ENCODE results near the gene MAP6D1. TPM values are rescaled to one million over a fixed set of nuclear protein-coding genes. Genes with fewer than 3 reads are reported as not detected.

The MAP6D1 gene
- total and polyA plus RNA-seq, 9 of the 15 experiments (the other 6 are each of a cell fraction or from before 2014, with no cell fraction given): 0.16 to 1.5 (median 0.44) TPM; not detected in 3

DNA sequence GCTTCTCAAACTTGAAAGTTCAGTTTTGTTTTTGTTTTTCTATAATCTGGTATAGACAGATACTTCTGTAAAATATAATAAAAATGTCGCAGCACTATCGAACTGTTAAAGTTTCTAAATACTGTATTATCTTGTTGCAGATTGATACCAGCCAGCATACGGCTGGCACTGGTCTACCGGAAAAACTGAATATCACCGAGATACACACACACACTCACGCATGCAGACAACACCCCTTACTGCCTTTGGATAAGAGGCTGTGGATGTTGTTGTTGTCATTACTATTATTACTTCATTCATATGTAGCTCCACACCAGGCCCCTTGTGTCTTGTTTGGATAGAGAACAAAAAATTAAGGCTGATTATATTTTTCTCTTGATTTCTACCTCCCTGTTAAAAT is 32.4 kb downstream of the MAP6D1 start:
- POLR2A ChIA-PET: interaction anchor here (1.0 kb wide), 1 partner anchor 10 kb away, joined by 3 read pairs; no protein-coding TSS in a partner anchor
- CTCF ChIA-PET (ENCODE audit: low intra/inter-chr PET ratio): no interaction called here
- Histone ChIP-seq H3K9ac (ENCODE audit: insufficient read depth in 1 of 2, low read depth in 2 of 2, low read length in 2 of 2) (no peak overlapping the region), H2AFZ (ENCODE audit: low read depth, low read length) (no peak overlapping the region), H3K4me3 (no peak overlapping the region), H3K27me3 (ENCODE audit: control insufficient read depth in 2 of 2, insufficient read depth in 2 of 2, low read length in 2 of 2) (no peaks in the 10 kb centered on the region), H3K4me1 (replicated peaks in 1 of 2; ENCODE audit: control insufficient read depth in 2 of 2, insufficient read depth in 2 of 2, low read length in 2 of 2) (peaks cover 0 to 6% of the 10 kb centered on the region in 2 experiments; a peak in 3 of 5 replicates), H3K27ac (ENCODE audit: extremely low read depth, low read depth, low read length) (no peak overlapping the region), H3K9me1 (ENCODE audit: control insufficient read depth, insufficient read depth, low read length) (no peaks in the 10 kb centered on the region), H3K79me2 (ENCODE audit: control insufficient read depth, insufficient read depth, low read length) (no peaks in the 10 kb centered on the region), H3K9me3 (replicated peaks; ENCODE audit: control insufficient read depth, insufficient read depth, low read depth, low read length) (no peaks in the 10 kb centered on the region), H3K4me2 (ENCODE audit: insufficient read depth, low read length) (no peak overlapping the region), H3K36me3 (ENCODE audit: control insufficient read depth, insufficient read depth, low read length) (peaks cover 55% of the 10 kb centered on the region; the same call in 2 of the 3 replicates), H4K20me1 (replicated peaks; ENCODE audit: control insufficient read depth, insufficient read depth, low read length) (no peaks in the 10 kb centered on the region)
- in situ Hi-C loops (cut with MboI) (no loop called here), intact Hi-C loops (cut with micrococcal nuclease) (no loop called here)
- ATAC-seq (no peak), FAIRE-seq (no peak), DNase-seq (ENCODE audit: extremely low read depth in 1 of 4, low spot score in 3 of 4) (no peak)
- WGBS (ENCODE audit: insufficient coverage, low coverage, missing lambda C conversion rate): 95% methylated on average over 6 of the region's 6 CpGs
- BruUV-seq (replicated peaks): no TSS peak
- TF ChIP-seq CBFB (CRISPR knock-in tag; IDR thresholded peaks at IDR 0.05) (no peak), ZNF717 (CRISPR knock-in tag; IDR thresholded peaks at IDR 0.05) (no peak), NFIX (CRISPR knock-in tag; IDR thresholded peaks at IDR 0.05; ENCODE audit: low read depth) (no peak)
- TF ChIP-seq, protein P1, sequence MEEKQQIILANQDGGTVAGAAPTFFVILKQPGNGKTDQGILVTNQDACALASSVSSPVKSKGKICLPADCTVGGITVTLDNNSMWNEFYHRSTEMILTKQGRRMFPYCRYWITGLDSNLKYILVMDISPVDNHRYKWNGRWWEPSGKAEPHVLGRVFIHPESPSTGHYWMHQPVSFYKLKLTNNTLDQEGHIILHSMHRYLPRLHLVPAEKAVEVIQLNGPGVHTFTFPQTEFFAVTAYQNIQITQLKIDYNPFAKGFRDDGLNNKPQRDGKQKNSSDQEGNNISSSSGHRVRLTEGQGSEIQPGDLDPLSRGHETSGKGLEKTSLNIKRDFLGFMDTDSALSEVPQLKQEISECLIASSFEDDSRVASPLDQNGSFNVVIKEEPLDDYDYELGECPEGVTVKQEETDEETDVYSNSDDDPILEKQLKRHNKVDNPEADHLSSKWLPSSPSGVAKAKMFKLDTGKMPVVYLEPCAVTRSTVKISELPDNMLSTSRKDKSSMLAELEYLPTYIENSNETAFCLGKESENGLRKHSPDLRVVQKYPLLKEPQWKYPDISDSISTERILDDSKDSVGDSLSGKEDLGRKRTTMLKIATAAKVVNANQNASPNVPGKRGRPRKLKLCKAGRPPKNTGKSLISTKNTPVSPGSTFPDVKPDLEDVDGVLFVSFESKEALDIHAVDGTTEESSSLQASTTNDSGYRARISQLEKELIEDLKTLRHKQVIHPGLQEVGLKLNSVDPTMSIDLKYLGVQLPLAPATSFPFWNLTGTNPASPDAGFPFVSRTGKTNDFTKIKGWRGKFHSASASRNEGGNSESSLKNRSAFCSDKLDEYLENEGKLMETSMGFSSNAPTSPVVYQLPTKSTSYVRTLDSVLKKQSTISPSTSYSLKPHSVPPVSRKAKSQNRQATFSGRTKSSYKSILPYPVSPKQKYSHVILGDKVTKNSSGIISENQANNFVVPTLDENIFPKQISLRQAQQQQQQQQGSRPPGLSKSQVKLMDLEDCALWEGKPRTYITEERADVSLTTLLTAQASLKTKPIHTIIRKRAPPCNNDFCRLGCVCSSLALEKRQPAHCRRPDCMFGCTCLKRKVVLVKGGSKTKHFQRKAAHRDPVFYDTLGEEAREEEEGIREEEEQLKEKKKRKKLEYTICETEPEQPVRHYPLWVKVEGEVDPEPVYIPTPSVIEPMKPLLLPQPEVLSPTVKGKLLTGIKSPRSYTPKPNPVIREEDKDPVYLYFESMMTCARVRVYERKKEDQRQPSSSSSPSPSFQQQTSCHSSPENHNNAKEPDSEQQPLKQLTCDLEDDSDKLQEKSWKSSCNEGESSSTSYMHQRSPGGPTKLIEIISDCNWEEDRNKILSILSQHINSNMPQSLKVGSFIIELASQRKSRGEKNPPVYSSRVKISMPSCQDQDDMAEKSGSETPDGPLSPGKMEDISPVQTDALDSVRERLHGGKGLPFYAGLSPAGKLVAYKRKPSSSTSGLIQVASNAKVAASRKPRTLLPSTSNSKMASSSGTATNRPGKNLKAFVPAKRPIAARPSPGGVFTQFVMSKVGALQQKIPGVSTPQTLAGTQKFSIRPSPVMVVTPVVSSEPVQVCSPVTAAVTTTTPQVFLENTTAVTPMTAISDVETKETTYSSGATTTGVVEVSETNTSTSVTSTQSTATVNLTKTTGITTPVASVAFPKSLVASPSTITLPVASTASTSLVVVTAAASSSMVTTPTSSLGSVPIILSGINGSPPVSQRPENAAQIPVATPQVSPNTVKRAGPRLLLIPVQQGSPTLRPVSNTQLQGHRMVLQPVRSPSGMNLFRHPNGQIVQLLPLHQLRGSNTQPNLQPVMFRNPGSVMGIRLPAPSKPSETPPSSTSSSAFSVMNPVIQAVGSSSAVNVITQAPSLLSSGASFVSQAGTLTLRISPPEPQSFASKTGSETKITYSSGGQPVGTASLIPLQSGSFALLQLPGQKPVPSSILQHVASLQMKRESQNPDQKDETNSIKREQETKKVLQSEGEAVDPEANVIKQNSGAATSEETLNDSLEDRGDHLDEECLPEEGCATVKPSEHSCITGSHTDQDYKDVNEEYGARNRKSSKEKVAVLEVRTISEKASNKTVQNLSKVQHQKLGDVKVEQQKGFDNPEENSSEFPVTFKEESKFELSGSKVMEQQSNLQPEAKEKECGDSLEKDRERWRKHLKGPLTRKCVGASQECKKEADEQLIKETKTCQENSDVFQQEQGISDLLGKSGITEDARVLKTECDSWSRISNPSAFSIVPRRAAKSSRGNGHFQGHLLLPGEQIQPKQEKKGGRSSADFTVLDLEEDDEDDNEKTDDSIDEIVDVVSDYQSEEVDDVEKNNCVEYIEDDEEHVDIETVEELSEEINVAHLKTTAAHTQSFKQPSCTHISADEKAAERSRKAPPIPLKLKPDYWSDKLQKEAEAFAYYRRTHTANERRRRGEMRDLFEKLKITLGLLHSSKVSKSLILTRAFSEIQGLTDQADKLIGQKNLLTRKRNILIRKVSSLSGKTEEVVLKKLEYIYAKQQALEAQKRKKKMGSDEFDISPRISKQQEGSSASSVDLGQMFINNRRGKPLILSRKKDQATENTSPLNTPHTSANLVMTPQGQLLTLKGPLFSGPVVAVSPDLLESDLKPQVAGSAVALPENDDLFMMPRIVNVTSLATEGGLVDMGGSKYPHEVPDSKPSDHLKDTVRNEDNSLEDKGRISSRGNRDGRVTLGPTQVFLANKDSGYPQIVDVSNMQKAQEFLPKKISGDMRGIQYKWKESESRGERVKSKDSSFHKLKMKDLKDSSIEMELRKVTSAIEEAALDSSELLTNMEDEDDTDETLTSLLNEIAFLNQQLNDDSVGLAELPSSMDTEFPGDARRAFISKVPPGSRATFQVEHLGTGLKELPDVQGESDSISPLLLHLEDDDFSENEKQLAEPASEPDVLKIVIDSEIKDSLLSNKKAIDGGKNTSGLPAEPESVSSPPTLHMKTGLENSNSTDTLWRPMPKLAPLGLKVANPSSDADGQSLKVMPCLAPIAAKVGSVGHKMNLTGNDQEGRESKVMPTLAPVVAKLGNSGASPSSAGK (IDR thresholded peaks at IDR 0.05): no peak
- TF ChIP-seq, protein P2, sequence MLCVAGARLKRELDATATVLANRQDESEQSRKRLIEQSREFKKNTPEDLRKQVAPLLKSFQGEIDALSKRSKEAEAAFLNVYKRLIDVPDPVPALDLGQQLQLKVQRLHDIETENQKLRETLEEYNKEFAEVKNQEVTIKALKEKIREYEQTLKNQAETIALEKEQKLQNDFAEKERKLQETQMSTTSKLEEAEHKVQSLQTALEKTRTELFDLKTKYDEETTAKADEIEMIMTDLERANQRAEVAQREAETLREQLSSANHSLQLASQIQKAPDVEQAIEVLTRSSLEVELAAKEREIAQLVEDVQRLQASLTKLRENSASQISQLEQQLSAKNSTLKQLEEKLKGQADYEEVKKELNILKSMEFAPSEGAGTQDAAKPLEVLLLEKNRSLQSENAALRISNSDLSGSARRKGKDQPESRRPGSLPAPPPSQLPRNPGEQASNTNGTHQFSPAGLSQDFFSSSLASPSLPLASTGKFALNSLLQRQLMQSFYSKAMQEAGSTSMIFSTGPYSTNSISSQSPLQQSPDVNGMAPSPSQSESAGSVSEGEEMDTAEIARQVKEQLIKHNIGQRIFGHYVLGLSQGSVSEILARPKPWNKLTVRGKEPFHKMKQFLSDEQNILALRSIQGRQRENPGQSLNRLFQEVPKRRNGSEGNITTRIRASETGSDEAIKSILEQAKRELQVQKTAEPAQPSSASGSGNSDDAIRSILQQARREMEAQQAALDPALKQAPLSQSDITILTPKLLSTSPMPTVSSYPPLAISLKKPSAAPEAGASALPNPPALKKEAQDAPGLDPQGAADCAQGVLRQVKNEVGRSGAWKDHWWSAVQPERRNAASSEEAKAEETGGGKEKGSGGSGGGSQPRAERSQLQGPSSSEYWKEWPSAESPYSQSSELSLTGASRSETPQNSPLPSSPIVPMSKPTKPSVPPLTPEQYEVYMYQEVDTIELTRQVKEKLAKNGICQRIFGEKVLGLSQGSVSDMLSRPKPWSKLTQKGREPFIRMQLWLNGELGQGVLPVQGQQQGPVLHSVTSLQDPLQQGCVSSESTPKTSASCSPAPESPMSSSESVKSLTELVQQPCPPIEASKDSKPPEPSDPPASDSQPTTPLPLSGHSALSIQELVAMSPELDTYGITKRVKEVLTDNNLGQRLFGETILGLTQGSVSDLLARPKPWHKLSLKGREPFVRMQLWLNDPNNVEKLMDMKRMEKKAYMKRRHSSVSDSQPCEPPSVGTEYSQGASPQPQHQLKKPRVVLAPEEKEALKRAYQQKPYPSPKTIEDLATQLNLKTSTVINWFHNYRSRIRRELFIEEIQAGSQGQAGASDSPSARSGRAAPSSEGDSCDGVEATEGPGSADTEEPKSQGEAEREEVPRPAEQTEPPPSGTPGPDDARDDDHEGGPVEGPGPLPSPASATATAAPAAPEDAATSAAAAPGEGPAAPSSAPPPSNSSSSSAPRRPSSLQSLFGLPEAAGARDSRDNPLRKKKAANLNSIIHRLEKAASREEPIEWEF (CRISPR knock-in tag; IDR thresholded peaks at IDR 0.05): no peak
